ENCODE results near the gene SS18.

DNA sequence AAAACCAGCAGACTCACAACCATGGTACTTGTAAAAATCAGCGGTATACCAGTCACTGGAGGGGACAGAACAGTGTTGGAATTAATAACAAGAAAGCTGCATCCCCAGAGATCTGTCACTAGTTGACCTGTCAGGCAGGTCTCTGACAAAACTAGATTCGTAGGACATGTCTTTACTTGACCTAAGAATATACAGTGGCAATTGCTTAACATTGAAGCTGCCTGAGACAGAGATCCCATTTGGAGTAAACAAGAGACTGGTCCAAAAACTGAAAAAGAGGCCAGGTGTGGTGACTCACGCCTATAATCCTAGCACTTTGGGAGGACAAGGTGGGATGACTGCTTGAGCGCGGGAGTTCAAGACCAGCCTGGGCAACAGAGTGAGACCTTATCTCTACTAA lies 7.2 kb upstream of the SS18 start:
- no peak for TF ChIP-seq POLR2AphosphoS5 (IDR thresholded peaks at IDR 0.05; ENCODE audit: low read depth, low read length)
- no peak for TF ChIP-seq POLR2A (IDR thresholded peaks at IDR 0.05; ENCODE audit: low read depth, low read length)
- no peak for TF ChIP-seq TAF1 (IDR thresholded peaks at IDR 0.05; ENCODE audit: borderline replicate concordance, low read depth, low read length)

Measured in GM12892 (cell line).